OCI-LY1 (cell line): Measurements from ENCODE around the gene CDX2.

ENCODE experiments used
- H2AFZ ChIP-seq: fragments of 200-600 bp; sonication (generic), shearing (Covaris generic); 2 replicates; pipeline ENCODE4 v1.6.0; 2014; ENCODE audit warnings: antibody characterized with exemption, mild to moderate bottlenecking, low read length
- H3F3A ChIP-seq: fragments of 200-600 bp; sonication (generic), shearing (Covaris generic); 2 replicates; pipeline ENCODE4 v1.6.0; 2014; ENCODE audit warnings: mild to moderate bottlenecking, antibody characterized with exemption, low read length, moderate library complexity; ENCODE audit not compliant: insufficient read depth
- H3K27ac ChIP-seq: fragments of 200-600 bp; sonication (generic); 2 replicates; pipeline ENCODE4 v1.5.1; 2014; ENCODE audit warnings: low read length, mixed run types, mild to moderate bottlenecking, low read depth; ENCODE audit not compliant: poor library complexity, severe bottlenecking
- H3K27me3 ChIP-seq: fragments of 200-600 bp; sonication (generic); 2 replicates; pipeline ENCODE4 v1.6.0; 2014; ENCODE audit warnings: antibody characterized with exemption, mild to moderate bottlenecking, low read length, moderate library complexity; ENCODE audit not compliant: insufficient read depth
- H3K36me3 ChIP-seq: fragments of 200-600 bp; sonication (generic); 2 replicates; pipeline ENCODE4 v1.6.1; 2014; ENCODE audit warnings: mild to moderate bottlenecking, antibody characterized with exemption, low read length, moderate library complexity, mixed read lengths; ENCODE audit not compliant: insufficient read depth
- H3K4me1 ChIP-seq: fragments of 200-600 bp; sonication (generic); 2 replicates; pipeline ENCODE4 v1.5.1; 2014; ENCODE audit warnings: mild to moderate bottlenecking, low read length, moderate library complexity; ENCODE audit not compliant: insufficient read depth, severe bottlenecking
- H3K4me2 ChIP-seq: fragments of 200-600 bp; sonication (generic), shearing (Covaris generic); 2 replicates; pipeline ENCODE4 v1.6.1; 2014; ENCODE audit warnings: low read length
- H3K4me3 ChIP-seq: fragments of 200-600 bp; sonication (generic); 2 replicates; pipeline ENCODE4 v1.5.1; 2014; ENCODE audit warnings: low read length, low read depth, mild to moderate bottlenecking, mixed read lengths; ENCODE audit not compliant: poor library complexity, severe bottlenecking
- H3K79me2 ChIP-seq: fragments of 200-600 bp; shearing (Covaris generic); 2 replicates; pipeline ENCODE4 v1.6.1; 2016; ENCODE audit warnings: mixed run types, low read length, mixed read lengths; ENCODE audit not compliant: insufficient read depth
- H3K9ac ChIP-seq: fragments of 200-600 bp; sonication (generic), shearing (Covaris generic); 2 replicates; pipeline ENCODE4 v1.6.1; 2014; ENCODE audit warnings: mild to moderate bottlenecking, low read length, mixed read lengths
- H3K9me2 ChIP-seq: fragments of 200-600 bp; sonication (generic), shearing (Covaris generic); 2 replicates; pipeline ENCODE4 v1.6.1; 2014; ENCODE audit warnings: low read depth, mild to moderate bottlenecking, low read length, mixed read lengths
- H3K9me3 ChIP-seq: fragments of 200-600 bp; shearing (Covaris generic); 2 replicates; pipeline ENCODE4 v1.6.1; 2014; ENCODE audit warnings: low read length, mixed read lengths
- H4K20me1 ChIP-seq: fragments of 200-600 bp; sonication (generic), shearing (Covaris generic); 2 replicates; pipeline ENCODE4 v1.6.0; 2016; ENCODE audit warnings: mild to moderate bottlenecking, low read length; ENCODE audit not compliant: insufficient read depth
- EZH2 ChIP-seq: fragments of 200-600 bp; sonication (generic), shearing (Covaris generic); IDR thresholded peaks from 2 replicates; pipeline ENCODE4 v1.8.0; 2017; ENCODE audit warnings: borderline replicate concordance, mixed run types, mild to moderate bottlenecking, antibody characterized with exemption, low read length, moderate library complexity, mixed read lengths
- TF ChIP-seq, protein P1 (sequence below): fragments of 200-600 bp; sonication (generic), shearing (Covaris generic); IDR thresholded peaks from 2 replicates; pipeline ENCODE4 v1.5.1; 2017; ENCODE audit warnings: mild to moderate bottlenecking, antibody characterized with exemption, low read length, moderate library complexity, mixed read lengths

The CDX2 gene

DNA sequence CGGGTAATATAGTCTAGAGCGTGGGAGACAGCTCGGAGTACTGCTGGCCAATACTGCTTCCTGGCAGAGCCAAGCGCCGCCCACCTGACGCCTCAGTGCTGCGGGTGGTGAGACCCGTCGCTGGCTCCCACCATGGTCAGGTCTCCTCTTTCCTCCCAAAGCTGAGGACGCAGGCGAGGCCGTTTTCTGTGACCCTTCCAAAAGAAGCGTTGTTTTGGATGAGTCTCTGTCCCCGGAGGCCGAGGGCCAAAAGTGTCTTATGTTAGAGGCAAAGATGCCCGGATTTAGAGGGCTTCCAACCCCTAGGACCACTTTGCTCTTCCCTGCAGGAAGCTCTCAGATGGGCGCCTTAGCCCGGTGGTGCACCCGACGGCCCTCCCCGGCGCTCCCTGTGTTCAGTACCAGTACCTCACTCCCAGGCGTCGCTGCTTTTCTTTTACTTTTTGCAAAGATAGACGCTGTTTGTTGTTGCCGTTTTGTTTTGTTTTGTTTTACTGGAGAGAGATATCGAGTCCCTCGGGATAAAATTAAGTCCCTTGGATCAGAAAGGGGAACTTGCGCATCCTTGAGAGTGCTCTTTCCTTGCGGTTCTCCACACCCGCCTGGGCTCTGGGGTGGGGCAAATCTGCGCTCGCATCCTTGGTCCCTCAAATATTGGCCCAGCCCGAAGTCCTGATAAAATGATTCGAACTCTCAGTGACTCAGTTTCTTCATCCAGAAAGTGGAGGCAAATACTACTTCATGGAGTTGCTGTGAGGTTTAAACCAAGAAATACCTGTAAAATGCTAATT is 42.3 kb downstream of the CDX2 start:
- H3K4me1 ChIP-seq: no peaks in the 10 kb centered on the region
- no peak overlapping the region for H3K9ac ChIP-seq
- no peak overlapping the region for H3K4me2 ChIP-seq
- 0 out of 2 replicates have a peak, but pooled peaks cover 2% of the 10 kb centered on the region for H3K27me3 ChIP-seq
- H3F3A ChIP-seq: no peaks in the 10 kb centered on the region
- no peaks in the 10 kb centered on the region for H3K79me2 ChIP-seq
- H3K9me3 ChIP-seq: no peaks in the 10 kb centered on the region
- no peaks in the 10 kb centered on the region for H4K20me1 ChIP-seq
- H3K36me3 ChIP-seq: no peaks in the 10 kb centered on the region
- H3K27ac ChIP-seq: no peak overlapping the region
- no peak overlapping the region for H3K4me3 ChIP-seq
- no peaks in the 10 kb centered on the region for H3K9me2 ChIP-seq
- no peak for TF ChIP-seq EZH2
- TF ChIP-seq, protein P1, sequence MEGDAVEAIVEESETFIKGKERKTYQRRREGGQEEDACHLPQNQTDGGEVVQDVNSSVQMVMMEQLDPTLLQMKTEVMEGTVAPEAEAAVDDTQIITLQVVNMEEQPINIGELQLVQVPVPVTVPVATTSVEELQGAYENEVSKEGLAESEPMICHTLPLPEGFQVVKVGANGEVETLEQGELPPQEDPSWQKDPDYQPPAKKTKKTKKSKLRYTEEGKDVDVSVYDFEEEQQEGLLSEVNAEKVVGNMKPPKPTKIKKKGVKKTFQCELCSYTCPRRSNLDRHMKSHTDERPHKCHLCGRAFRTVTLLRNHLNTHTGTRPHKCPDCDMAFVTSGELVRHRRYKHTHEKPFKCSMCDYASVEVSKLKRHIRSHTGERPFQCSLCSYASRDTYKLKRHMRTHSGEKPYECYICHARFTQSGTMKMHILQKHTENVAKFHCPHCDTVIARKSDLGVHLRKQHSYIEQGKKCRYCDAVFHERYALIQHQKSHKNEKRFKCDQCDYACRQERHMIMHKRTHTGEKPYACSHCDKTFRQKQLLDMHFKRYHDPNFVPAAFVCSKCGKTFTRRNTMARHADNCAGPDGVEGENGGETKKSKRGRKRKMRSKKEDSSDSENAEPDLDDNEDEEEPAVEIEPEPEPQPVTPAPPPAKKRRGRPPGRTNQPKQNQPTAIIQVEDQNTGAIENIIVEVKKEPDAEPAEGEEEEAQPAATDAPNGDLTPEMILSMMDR: no peak
- no peak overlapping the region for H2AFZ ChIP-seq

DNA sequence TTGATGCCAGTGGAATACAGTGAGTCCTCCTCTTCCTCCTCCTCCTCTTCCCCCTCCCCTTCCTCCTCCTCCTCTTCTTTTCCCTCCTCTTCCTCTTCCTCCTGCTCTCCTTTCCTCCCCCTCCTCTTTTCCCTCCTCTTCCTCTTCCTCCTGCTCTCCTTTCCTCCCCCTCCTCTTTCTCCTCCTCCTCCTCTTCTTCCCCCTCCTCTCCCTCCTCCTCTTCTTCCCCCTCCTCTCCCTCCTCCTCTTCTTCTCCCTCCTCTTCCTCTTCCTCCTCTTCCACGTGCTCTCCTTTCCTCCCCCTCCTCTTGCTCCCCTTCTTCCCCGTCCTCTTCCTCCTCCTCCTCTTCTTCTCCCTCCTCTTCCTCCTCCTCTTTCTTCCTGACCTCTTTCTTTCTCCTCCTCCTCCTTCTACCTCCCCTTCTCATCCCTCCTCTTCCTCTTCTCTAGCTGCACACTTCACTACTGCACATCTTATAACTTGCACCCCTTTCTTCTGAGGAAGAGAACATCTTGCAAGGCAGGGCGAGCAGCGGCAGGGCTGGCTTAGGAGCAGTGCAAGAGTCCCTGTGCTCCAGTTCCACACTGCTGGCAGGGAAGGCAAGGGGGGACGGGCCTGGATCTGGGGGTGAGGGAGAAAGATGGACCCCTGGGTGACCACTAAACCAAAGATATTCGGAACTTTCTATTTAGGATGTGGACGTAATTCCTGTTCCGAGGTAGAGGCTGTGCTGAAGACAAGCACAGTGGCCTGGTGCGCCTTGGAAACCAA is 43.7 kb downstream of the CDX2 start:
- Histone ChIP-seq H3K4me1 (no peaks in the 10 kb centered on the region), H3K9me3 (no peaks in the 10 kb centered on the region), H3K4me2 (no peak overlapping the region), H3F3A (no peaks in the 10 kb centered on the region), H3K9ac (no peak overlapping the region), H2AFZ (no peak overlapping the region), H3K79me2 (no peaks in the 10 kb centered on the region), H3K9me2 (no peaks in the 10 kb centered on the region), H3K4me3 (no peak overlapping the region), H3K36me3 (no peaks in the 10 kb centered on the region), H3K27ac (no peak overlapping the region), H4K20me1 (no peaks in the 10 kb centered on the region), H3K27me3 (0 out of 2 replicates have a peak, but pooled peaks cover 2% of the 10 kb centered on the region)
- TF ChIP-seq, protein P1: no peak
- TF ChIP-seq EZH2: no peak

DNA sequence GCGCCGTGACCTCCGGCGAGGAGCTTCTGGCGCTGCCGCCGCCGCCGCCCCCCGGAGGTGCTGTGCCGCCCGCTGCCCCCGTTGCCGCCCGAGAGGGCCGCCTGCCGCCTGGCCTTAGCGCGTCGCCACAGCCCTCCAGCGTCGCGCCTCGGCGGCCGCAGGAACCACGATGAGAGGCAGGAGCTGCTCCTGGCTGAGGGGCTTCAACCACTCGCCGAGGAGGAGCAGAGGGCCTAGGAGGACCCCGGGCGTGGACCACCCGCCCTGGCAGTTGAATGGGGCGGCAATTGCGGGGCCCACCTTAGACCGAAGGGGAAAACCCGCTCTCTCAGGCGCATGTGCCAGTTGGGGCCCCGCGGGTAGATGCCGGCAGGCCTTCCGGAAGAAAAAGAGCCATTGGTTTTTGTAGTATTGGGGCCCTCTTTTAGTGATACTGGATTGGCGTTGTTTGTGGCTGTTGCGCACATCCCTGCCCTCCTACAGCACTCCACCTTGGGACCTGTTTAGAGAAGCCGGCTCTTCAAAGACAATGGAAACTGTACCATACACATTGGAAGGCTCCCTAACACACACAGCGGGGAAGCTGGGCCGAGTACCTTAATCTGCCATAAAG is 44.5 kb downstream of the CDX2 start:
- Histone ChIP-seq H4K20me1 (no peaks in the 10 kb centered on the region), H3K4me3 (no peak overlapping the region), H3K9me2 (no peaks in the 10 kb centered on the region), H3K4me1 (no peaks in the 10 kb centered on the region), H3K9me3 (no peaks in the 10 kb centered on the region), H3K27me3 (0 out of 2 replicates have a peak, but pooled peaks cover 2% of the 10 kb centered on the region), H3K36me3 (no peaks in the 10 kb centered on the region), H3K9ac (no peak overlapping the region), H3F3A (no peaks in the 10 kb centered on the region), H3K79me2 (no peaks in the 10 kb centered on the region), H3K27ac (no peak overlapping the region), H3K4me2 (no peak overlapping the region), H2AFZ (no peak overlapping the region)
- TF ChIP-seq EZH2: no peak
- TF ChIP-seq, protein P1: no peak
